ENCODE results near the gene TTLL11. TPM values are rescaled to one million over a fixed set of nuclear protein-coding genes. Genes with fewer than 3 reads are reported as not detected.

The TTLL11 gene
- total RNA-seq, 1 experiment from 2014 or later = 1.5 TPM

- H3K4me1 ChIP-seq (ENCODE audit: insufficient read depth, low read length) = no peaks in the 10 kb centered on the region
- H2BK12ac ChIP-seq (ENCODE audit: insufficient read length, low read depth, low read length) = no peak overlapping the region
- H2BK20ac ChIP-seq (ENCODE audit: low read depth, low read length, poor library complexity, severe bottlenecking) = no peak overlapping the region
- WGBS (ENCODE audit: extremely low coverage, insufficient read length, low lambda C conversion rate) = no CpG with 5 or more reads among the region's 20 CpGs
- H2BK15ac ChIP-seq (ENCODE audit: low read depth, low read length) = no peak overlapping the region
- H3K79me1 ChIP-seq (ENCODE audit: insufficient read depth, low read depth, low read length, poor library complexity, severe bottlenecking) = no peaks in the 10 kb centered on the region
- H3K36me3 Mint-ChIP-seq (ENCODE audit: insufficient read depth in 1 of 3, low read depth in 3 of 3) = peaks cover 0 to 8% (median 4%) of the 10 kb centered on the region in 3 experiments; a peak in 2 of 7 replicates
- 0 out of 5 replicates have a peak overlapping the region, but pooled peaks of 1 of the 2 experiments have one; percentile 39 for H3K4me3 Mint-ChIP-seq
- H3K14ac ChIP-seq (ENCODE audit: insufficient read depth, low read length) = no peak overlapping the region
- H3K9me3 Mint-ChIP-seq = peaks cover 9 to 13% of the 10 kb centered on the region in 2 experiments; a peak in 3 of 5 replicates
- H3K18ac ChIP-seq (ENCODE audit: insufficient read length, low read depth, low read length) = no peak overlapping the region
- H3K9me3 ChIP-seq (ENCODE audit: control insufficient read depth, low read depth, low read length) = no peaks in the 10 kb centered on the region
- H2AFZ ChIP-seq (ENCODE audit: low read length) = no peak overlapping the region
- no peaks in the 10 kb centered on the region for H3K79me2 ChIP-seq (ENCODE audit: insufficient read depth, low read length)
- H3K27me3 Mint-ChIP-seq (ENCODE audit: low read depth) = peaks cover 7% of the 10 kb centered on the region
- no peak overlapping the region for H3K23ac ChIP-seq (ENCODE audit: insufficient read length, low read depth, low read length)
- H4K91ac ChIP-seq (ENCODE audit: insufficient read length, low read depth, low read length) = no peak overlapping the region
- no peak overlapping the region for H3T11ph ChIP-seq (ENCODE audit: low read length)
- H4K20me1 ChIP-seq (ENCODE audit: control insufficient read depth, insufficient read depth, insufficient read length) = no peaks in the 10 kb centered on the region
- H3K27me3 ChIP-seq (ENCODE audit: insufficient read depth, low read length) = no peaks in the 10 kb centered on the region
- H3K23me2 ChIP-seq (ENCODE audit: insufficient read length, low read depth, low read length, poor library complexity, severe bottlenecking) = no peaks in the 10 kb centered on the region
- H2BK5ac ChIP-seq (ENCODE audit: insufficient read length, low read length) = no peak overlapping the region
- no peaks in the 10 kb centered on the region; a peak in 1 of 4 replicates for H3K4me1 Mint-ChIP-seq
- no peak for DNase-seq
- H3K27ac Mint-ChIP-seq = no peak overlapping the region
- no peak overlapping the region for H4K8ac ChIP-seq (replicated peaks; ENCODE audit: insufficient read length, low read depth, low read length)
- H3K4ac ChIP-seq (ENCODE audit: low read depth, low read length) = no peak overlapping the region
- H2BK120ac ChIP-seq (ENCODE audit: low read depth, low read length, poor library complexity, severe bottlenecking) = no peak overlapping the region
- no peak overlapping the region for H4K5ac ChIP-seq (ENCODE audit: insufficient read length, low read depth, low read length)
- H3K4me2 ChIP-seq (ENCODE audit: insufficient read depth, insufficient read length, low read length) = no peak overlapping the region
- no peak overlapping the region for H3K9ac ChIP-seq (ENCODE audit: extremely low read depth, insufficient read length, low read length)
- H2AK5ac ChIP-seq (ENCODE audit: insufficient read length, low read length) = no peak overlapping the region
- H3K56ac ChIP-seq (ENCODE audit: insufficient read length, low read depth, low read length) = no peak overlapping the region
- TF ChIP-seq CTCF (conservative IDR thresholded peaks at IDR 0.05) = no peak
- no peak overlapping the region for H3K27ac ChIP-seq (ENCODE audit: insufficient read length, low read depth, low read length)
These were observed 252.0 kb downstream of the TTLL11 start for GRCh38 chr9:121840838-121841760.

Measured in H9 (cell line).